NCI-H1694 (cell line): ENCODE measurements around the gene RAD51B.

Experiments used
- DNase-seq: peaks from one replicate; lab custom pipeline; 2025; lab: John Stamatoyannopoulos, UW

RAD51B gene

DNA sequence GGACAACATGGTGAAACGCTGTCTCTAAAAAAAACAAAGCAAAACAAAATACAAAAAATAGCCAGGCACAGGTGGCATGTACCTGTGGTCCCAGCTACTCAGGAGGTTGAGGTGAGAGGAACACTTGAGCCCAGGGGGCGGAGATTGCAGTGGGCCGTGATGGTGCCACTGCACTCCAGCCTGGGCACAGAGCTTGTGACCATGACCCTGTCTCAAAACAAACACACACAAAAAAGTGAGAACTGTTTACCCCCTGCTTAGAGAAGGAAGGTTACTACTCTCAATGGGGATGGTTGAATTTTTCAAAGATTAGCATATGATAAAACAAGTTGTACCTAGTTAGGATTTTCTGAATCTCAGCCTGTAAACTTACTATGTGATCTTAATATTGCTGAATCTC is 905.3 kb downstream of the RAD51B start:
- no peak for DNase-seq

DNA sequence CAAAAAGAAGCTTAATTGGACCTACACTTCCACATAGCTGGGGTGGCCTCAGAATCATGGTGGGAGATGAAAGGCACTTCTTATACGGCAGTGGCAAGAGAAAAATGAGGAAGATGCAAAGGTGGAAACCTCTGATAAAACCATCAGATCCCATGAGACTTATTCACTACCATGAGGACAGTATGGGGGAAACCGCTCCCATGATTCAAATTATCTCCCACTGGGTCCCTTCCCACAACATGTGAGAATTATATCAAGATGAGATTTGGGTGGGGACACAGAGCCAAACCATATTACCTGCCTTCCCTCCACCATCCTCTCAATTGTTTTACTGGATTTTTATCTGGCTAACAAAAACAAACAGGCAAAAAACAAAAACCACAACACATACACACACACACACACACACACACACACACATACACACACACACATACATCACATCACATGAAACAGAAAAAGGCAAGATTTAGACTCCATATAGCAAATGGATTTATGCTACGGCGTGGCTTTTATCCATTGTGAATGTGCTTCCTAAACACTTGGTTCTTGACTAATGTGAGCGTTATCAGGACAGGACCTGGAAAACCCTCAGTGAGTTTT is 906.6 kb downstream of the RAD51B start:
- no peak for DNase-seq

DNA sequence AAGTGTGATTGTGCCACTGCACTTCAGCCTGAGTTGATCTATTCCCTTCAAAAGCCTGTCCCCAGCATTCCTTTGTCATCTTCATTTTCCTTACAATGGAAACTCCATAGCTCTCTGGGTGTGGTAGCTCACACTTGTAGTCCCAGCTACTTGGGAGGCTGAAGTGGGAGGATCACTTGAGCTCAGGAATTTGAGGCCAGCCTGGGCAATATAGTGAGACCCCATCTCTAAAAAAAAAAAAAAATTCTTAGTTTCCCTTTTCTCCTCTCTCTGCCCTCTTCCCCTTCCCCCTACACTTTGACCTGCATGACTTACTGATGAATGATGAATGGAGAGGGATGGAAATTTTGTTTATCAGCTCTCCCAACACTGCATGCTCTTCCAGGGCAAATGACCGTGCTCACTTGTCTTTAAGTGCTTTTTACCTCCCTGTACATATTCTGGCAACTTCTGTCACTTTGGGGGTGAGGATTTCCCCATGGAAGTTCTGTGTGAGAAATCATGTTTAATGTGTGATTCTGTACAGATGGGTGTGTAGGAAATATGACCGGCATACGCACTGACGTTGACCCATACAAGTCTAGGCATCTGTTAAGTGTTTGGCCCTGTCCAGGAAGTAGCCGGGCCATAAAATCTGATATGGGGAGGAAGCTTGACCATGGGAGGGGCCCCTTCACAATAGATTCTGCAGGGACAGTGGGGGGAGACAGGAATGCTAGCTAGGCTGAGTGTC is 907.9 kb downstream of the RAD51B start:
- DNase-seq = no peak

DNA sequence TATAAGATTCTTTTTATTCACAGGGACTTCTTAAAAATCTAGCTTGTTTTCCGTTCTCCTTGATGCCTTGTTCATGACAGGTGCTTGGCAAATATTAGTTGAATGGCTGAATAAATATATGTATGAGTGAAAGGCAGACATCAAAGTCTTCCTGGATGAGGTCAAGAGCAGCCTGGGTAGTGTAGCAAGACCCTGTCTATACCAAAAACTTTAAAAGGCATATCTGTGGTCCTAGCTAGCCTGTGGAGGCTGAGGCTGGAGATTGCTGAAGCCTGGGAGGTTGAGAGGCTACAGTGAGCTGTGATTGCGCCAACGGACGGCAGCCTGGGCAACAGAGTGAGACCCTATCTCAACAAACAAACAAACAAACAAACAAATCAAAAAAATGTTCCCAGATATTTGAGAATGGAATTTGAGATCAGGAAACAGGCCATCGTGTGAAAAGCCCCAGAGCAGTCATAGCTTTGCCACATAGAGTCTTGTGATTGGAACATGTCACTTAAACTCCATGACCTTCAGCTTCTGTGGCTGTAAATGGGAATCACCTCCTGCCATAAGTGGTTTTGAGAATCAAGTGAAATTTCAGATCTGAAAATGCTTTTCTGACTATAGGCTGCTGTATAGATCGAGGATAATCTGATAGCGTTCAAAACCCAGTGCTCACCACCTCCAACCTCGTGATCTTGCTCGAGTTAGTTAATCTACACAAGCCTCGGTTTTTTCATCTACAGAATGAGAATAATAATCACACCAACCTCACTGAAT is 908.9 kb downstream of the RAD51B start:
- DNase-seq = no peak

DNA sequence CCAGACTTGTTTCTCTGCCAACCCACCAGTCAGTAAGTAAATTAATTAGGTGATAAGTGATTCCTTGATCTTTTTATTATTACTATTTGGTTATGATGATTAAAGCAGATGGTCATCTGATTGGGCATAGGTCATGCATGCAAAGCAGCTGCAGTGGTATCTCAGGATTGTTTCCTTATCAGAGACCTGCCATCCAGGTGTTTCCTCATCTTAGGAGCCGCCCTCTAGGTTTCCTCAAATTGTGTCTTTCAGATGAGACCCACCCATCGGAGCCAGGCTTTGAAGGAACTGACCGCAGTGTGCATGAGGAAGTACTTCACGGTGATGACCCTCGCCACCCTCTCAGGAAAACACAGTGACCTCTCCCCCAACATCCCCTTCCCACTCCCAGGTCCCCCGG is 910.0 kb downstream of the RAD51B start:
- DNase-seq = no peak

DNA sequence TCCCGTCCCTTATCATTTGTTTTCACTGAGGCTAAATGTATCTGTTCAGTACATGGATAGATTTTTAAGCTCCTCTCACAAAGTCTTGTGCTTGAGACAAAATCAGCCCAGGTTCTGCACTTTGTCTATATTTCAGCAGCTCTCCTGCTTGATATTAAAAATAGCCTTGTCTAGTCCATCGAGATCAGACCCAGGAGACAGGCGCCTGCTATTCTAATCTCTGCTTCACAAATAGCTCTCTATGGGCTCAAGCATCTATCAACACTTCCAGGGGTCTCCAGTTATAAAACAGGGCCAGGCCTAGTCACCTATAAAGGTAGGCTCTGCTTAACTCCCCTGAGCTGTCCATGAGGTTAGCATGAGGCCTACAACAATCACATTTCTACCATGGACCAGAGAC is 910.8 kb downstream of the RAD51B start:
- DNase-seq = no peak

DNA sequence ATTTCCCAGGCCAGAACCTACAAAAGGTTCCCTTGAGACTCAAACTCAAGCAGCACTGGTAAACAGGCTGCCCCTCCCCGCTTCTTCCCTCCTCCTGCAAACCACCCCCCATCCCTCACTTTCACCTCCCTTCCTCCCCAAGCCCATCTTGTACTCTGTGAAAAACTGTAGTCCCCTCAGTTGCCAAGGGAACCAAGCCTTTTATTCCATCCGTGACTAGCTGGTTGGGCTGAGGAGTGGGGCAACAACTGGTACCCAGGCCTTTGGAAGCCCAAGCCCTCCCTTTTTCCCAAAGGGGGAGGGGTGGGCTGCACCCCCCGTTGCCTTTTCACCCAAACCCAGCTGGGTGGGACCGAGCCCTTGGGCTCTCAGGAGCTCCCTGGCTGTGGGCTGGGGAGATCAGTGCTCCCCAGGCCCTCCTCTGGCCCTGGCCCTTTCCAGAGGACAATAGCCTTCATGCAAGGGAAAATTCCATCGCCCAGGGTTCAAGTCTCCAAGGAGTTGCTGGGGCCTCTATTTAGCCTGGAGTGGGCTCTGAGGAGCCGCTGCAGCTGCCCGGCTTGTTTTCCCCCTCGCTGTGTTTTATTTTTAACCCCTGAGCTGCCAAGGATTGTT is 911.3 kb downstream of the RAD51B start:
- DNase-seq = no peak

DNA sequence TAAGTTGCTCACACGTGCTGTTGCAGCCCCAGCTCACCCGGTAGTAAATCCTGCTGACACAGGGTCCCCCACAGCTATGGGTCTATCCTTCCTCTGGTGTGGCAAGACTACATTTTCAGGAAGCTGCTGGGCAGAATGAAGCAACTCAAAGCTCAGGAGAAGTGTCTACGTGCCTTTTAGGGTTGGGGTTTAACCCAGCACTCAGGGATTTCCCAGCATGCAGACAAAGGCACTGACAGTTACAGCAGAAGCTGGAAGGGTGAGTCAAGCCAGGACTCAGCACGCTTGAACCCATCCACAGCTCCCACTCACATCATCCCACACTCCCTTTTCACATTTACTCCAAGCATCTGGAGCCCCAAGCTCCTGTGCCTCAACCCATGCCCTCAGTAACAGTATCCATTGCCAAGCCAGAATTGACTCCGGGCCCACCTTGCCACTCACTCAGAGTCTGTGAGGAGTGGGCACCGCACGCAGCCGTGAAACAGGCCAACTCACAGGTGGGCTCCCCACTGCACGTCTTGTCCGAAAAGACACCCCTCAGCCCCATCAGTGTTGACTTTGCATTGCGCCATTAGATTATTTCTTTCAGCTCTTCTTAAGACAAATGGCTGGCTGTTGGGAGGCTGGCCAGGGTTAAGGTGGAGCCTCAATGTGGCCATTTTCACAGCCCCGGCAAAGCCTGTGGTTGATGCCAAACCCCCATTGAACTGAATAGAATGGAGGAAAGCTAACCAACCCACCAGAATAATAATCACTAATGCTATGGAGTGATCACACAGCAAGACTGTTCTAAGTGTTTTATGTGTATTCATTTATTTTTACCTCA is 913.7 kb downstream of the RAD51B start:
- DNase-seq = no peak

DNA sequence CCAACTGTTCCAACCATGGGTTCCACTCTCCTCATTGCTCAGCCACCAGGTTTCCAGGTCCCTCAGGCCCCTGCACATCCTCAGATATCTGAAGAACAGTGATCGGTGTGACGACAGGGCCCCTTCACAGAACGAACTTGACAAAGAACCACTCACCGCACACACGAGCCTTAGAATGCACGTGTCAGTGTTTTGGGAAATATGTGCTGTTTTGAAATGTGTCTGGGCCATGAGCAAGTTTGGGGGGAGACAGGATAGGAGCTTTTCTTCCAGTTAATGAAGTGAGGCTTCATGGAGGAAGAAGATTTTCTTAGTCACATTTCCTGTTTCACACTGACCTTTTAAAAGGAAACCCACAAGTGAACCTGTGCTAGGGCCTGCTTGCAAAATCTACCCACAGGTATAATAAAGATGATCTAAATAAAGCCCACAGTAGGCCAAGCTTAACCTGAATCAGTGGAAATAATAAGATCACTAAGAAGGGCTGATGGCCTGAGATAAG is 914.7 kb downstream of the RAD51B start:
- DNase-seq = no peak

DNA sequence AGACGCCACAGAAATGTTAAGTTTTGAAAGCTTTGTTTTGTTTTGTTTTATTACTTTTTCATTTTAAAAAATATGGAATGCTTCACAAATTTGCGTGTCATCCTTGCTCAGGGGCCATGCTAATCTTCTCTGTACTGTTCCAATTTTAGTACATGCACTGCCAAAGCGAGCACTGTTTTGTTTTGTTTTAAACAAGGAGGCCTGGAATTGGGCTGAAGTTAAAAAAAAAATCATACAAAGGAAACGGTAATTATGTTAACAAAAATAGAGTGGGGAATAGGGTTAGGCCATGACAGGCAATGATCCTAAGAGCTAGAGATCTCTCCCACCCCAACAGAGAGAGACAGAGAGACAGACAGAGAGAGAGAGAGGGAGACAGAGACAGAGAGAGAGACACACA is 916.3 kb downstream of the RAD51B start:
- no peak for DNase-seq

DNA sequence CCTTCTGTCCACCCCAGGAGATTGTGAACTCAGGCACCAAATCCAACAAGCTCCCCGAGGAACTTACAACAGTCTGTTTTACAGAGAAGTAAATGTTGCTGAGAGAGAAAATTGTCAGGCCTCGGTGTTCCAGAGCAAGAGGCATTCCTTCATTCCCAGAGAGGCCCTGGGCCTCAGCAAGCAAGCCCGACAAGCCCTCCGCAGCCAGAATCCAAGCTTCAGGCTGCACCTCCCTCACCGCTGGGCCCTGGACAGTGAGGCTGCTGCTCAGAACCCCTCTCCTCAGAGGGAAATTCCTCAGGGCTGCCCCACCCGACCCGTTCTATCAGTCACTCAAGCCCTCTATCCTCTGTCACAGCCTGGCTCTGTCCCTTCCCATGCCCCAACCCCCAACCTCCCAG is 916.9 kb downstream of the RAD51B start:
- no peak for DNase-seq

DNA sequence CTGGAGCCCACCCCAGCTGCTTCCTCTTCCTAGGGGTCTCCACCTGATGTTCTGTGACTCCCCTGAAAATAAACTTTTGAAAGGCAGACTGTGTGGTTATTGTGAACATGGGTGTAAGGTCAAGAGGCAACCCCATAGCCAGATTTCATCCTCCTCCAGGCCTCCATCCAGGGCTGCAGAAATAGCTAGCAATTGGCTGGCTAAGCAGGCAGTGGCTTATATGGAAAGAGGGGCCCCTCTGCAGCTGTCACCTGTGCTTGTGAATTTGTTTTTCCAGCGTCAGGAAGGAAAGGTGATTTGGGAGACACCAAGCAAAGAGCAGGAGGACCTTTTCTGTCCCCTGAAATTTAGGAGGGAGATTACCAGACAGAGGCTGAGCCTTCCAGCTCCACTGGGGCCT is 917.5 kb downstream of the RAD51B start:
- no peak for DNase-seq

DNA sequence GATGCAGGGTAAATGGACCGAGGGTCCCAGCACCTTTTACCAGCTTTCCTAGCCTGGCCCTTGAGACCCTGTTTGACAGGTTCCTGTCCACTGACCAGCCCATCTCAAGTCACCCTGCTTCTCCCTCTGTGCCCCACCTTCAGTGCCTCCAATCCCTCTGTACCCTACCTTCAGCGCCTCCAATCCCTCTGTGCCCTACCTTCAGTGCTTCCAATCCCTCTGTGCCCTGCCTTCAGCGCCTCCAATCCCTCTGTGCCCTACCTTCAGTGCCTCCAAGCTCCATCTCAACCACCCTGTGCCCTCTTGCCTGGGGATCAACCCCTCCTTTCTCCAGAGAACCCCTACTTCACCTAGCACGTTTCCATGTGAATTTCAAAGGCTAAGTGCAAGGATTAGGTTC is 919.0 kb downstream of the RAD51B start:
- no peak for DNase-seq

DNA sequence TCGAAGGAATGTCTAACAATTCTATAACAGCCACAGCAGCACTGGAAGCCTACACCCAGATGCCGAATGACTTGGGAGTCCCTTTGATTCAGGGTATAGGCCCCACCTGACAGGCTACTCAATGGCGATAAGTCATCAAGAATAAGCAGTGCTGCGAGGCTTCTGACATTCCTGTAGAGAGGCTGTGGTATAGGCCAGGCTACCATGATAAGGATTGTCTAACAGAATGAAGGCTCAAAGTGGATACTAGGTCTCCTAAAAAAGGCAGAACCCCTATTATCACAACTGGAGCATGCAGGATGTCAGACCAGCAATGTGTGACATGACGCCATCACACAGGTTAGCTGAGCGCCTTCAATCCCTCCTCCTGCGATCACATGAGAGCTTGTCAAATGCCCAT is 920.1 kb downstream of the RAD51B start:
- DNase-seq = no peak

DNA sequence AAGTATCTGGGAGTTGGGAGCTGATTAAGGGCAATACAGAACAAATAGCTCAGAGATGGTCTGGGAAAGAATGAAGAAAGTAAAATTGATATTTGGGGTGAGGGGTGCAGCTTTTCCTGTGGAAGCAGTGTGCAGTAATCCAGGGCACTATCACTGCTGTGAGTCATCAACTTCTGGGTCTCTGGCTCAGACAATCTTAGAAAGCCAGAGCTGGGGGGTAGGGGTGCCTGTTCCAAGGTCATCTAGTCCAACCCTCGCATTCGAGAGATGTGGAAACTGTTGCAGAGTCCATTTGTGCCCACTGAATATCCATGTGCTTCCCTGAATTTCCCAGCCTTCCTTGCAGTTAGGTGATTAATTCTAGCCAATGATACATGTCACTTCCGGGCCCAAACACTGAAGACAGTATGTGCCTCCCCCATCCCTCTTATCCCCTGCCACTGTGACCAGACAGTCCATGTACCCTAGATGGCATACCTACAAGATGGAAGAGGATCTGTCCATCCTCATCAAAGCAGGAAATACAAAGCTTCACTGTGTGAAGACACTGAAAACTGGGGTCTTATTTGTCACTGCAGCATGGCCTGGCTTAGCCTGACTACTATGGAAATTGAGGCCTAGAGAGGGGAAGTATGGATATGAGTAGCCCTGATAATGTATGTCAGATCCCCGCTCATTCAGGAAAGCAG is 921.4 kb downstream of the RAD51B start:
- DNase-seq = no peak

DNA sequence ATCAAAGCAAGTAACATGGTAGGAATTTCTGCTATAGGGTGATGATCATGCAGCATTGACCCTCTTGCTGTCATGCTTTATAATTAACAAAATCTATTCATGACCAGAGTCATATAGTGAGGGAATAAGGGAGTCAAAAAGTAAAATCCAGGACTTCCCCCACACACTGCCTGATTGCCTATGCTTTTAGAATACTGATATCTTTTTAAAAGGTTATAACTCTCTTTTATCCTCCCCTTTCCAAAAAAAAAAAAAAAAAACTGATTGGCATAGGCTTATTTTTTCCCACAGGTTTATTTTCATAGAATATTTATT is 921.9 kb downstream of the RAD51B start:
- no peak for DNase-seq

DNA sequence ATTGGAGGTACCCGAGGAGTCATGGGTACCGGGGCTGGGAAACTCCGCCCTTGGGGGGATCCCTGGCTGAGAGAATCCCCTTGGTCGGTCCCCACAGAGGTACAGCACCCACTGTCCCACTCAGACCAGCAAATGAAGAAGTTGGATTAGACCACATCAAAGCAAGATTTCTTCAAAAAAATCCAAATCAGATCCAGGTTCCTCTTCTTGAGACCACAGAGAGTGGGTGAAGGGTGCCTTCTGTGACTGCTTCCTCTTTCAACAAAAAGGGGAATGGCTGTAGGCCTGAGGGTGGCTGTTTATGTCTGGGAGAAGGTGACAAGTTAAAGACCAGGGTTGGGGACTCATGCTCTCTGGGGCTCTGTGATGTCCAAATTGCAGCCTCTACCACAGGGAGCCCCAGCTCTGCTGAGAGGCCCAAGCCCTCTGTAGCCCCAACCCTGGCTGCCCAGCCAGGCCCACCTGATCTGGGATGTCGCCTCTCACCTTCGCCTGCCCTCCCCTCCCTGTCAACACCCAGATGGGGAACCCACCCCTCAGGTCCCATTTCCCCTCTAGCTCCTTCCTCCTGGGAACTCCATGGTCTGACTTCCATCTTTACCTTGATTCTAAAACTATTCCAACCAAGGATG is 922.4 kb downstream of the RAD51B start:
- DNase-seq = no peak

DNA sequence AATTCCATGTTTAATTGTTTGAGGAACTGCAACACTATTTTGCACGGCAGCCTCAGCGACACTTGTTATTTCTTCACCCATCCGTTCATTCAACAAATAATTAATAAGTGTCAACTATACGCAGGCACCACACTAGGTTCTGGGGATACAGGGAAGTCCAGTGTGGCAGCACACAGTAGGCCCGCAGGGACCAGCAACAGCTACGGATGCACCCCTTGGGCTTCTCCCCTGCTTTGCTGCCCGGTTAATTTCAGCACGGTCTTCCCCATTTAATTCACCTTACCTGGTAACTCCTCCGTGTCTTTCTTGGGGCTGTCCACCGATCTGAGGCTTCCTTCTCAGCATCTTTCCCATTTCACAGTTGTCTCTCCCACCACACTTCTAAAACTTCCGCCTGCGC is 925.0 kb downstream of the RAD51B start:
- DNase-seq = no peak

DNA sequence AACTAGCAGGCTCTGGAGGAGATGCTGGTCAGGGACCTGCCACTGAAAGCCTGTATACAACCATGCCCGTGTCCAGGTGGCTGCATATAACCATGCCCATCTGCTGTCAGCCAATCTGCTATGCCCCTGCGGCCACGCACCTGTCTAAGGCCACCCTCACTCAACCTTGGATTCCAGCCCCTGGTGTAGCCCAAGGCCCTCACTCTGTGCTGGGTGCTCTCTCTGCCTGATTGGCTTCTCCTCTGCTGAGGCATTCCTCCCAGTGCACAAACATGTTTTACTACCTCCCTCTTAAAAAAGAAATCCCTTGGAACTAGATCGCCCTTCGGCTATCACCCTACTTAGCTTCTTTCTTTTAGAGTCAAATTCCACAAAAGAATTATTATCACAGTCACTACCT is 927.8 kb downstream of the RAD51B start:
- DNase-seq = no peak

DNA sequence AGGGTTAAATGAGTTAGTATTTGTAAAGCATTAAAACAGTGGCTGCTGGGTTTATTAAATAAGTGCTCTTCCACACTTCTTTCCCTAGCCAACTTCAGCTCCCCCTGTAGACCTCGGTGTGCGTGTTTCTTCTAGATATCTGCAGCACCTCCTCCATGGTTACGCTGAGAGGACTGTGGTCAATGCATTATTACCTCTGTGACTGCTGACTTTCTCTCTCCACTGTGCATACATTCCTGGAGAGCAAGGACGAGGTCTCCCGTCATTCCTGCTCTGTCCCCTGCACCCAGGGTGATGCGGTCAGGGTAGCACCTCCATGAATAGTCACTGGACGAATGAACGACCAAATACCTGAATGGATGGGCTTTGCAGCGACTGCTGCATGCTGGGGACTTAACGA is 928.7 kb downstream of the RAD51B start:
- no peak for DNase-seq

DNA sequence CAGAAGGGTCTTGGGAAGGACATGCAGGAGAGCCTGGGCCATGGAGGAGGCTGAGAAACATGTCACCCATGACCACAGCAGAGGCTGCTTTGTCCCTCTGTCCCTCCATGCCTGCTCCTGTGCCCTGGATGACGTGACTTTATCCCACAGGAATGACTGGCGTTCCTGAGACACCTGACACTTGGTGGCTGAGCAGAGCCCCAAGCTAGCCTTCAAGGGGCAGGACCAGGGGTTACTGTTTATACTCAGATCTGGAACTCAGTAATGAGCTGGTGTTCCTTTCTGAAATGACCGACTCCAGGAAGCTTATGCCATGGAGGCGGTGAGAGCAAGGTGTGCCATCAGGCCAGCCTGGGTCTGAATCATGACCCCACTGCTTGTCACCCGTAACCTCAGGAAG is 929.1 kb downstream of the RAD51B start:
- DNase-seq = no peak
